Ureter (tissue), 1 donor: ENCODE results near the gene MEN1. TPM values are rescaled to one million over a fixed set of nuclear protein-coding genes. Genes with fewer than 3 reads are reported as not detected.
"Not testable (repeated sequence)": the region's sequence is repeated elsewhere in the genome, so short reads cannot be mapped to it uniquely, and the experiment has no call there.

Source experiments
- DNase-seq: peaks from one replicate; pipeline ENCODE4 v3.0.0-alpha.2; 2020; ENCODE audit warnings: low spot score
- total RNA-seq: library from RNA; stranded (reverse); gene quantifications from one replicate; pipeline ENCODE4 v1.2.4, GENCODE V29; 2023
- donor health status: DM: yes; HTN: yes; CAD: no.

Gene MEN1
- total RNA-seq, 1 donor from 2014 or later: 18.7 TPM

- DNase-seq: no peak
These were observed 22.8 kb upstream of the MEN1 start for GRCh38 chr11:64833198-64833502.

GRCh38 chr11:64832467-64833197 lies 22.3 kb upstream of the MEN1 start:
- no peak for DNase-seq

- no peak for DNase-seq
These were observed 21.1 kb upstream of the MEN1 start for GRCh38 chr11:64831411-64831891.

- DNase-seq: no peak
These were observed 19.3 kb upstream of the MEN1 start for GRCh38 chr11:64829536-64830251.

GRCh38 chr11:64827451-64827839 lies 17.1 kb upstream of the MEN1 start:
- no peak for DNase-seq

- DNase-seq: no peak
These were observed 16.5 kb upstream of the MEN1 start for GRCh38 chr11:64826578-64827450.

- no peak for DNase-seq
These were observed 15.7 kb upstream of the MEN1 start for GRCh38 chr11:64826062-64826461.

- DNase-seq: no peak
These were observed 13.3 kb upstream of the MEN1 start for GRCh38 chr11:64823568-64824119.

- DNase-seq: no peak
These were observed 7.1 kb upstream of the MEN1 start for GRCh38 chr11:64817476-64817875.

- not testable (repeated sequence) for DNase-seq
These were observed 5.1 kb upstream of the MEN1 start for GRCh38 chr11:64815433-64815832.

GRCh38 chr11:64814712-64815187 lies 4.4 kb upstream of the MEN1 start:
- no peak for DNase-seq

- no peak for DNase-seq
These were observed 3.5 kb upstream of the MEN1 start for GRCh38 chr11:64813826-64814225.

- no peak for DNase-seq
These were observed 531 bp upstream of the MEN1 start for GRCh38 chr11:64810891-64811272.

- no peak for DNase-seq
These were observed 540 bp downstream of the MEN1 start for GRCh38 chr11:64809781-64810241.

- DNase-seq: no peak
These were observed 4.9 kb downstream of the MEN1 start for GRCh38 chr11:64805481-64805880.

GRCh38 chr11:64804346-64805210 lies 5.8 kb downstream of the MEN1 start:
- no peak for DNase-seq

- DNase-seq: no peak
These were observed 6.5 kb downstream of the MEN1 start for GRCh38 chr11:64803846-64804345.

- DNase-seq: peak; percentile 82
These were observed 7.0 kb downstream of the MEN1 start, which contains the start of gene MAP4K2 for GRCh38 chr11:64803158-64803845. MAP4K2 (minus strand) TSS chr11:64803214; CDS start chr11:64803149, 65 bp downstream.

- no peak for DNase-seq
These were observed 7.8 kb downstream of the MEN1 start for GRCh38 chr11:64802370-64803157.
